HCT116 (cell line): ENCODE results near the gene HJURP. TPM values are rescaled to one million over a fixed set of nuclear protein-coding genes. Genes with fewer than 3 reads are reported as not detected.

Source experiments
- ATAC-seq: fragments of 200-7000 bp; cut with Tn5 transposase; 2 replicates; pipeline ENCODE4 v1.9.1; 2020; ENCODE audit warnings: mild to moderate bottlenecking, moderate library complexity
- BruUV-seq: library from RNA; stranded (reverse); fragments of 400-500 nt; replicated peaks from 2 replicates; lab custom pipeline; 2021; lab: Mats Ljungman, UMichigan
- CTCF ChIA-PET: fragments of 300-600 bp; sonication (Branson Sonifier 250); formaldehyde crosslinking; loops from one replicate; lab custom pipeline; 2021; ENCODE audit warnings: antibody characterized with exemption; lab: Charles Lee
- POLR2A ChIA-PET: fragments of 300-600, 350-600 bp; sonication (Branson Sonifier 250); formaldehyde crosslinking; loops from one replicate; lab custom pipeline; 2021; ENCODE audit warnings: antibody characterized with exemption; lab: Charles Lee
- RAD21 ChIA-PET, 2 experiments: fragments of 300-600 bp; sonication (Branson Sonifier 250); formaldehyde crosslinking; loops; one replicate each; lab custom pipeline; 2023; ENCODE audit warnings: low total read pairs in 2 of 2; ENCODE audit not compliant: uncharacterized antibody in 2 of 2, unreplicated experiment in 2 of 2, low non-redundant PET in 1 of 2; lab: Charles Lee
- DNase-seq: peaks from one replicate; pipeline ENCODE4 v3.0.0-alpha.2; 2010; ENCODE audit warnings: low read depth, low spot score
- H2AFZ ChIP-seq: fragments of 200-600 bp; shearing (Covaris generic), sonication (generic); 2 replicates; pipeline ENCODE4 v1.6.1; 2017; ENCODE audit warnings: low read depth, mixed run types, mixed read lengths, antibody characterized with exemption, low read length; ENCODE audit not compliant: poor library complexity, severe bottlenecking
- H3K27ac ChIP-seq: 2 replicates; pipeline ENCODE4 v1.5.1; 2012; ENCODE audit warnings: low read depth, low read length
- H3K27me3 ChIP-seq: fragments of 200-600 bp; sonication (generic); 2 replicates; pipeline ENCODE4 v1.6.1; 2016; ENCODE audit warnings: mixed run types, low read length, mixed read lengths; ENCODE audit not compliant: insufficient read depth
- H3K36me3 ChIP-seq, 2 experiments: fragments of 200-500 bp in 1 of 2; fragments of 200-600 bp in 1 of 2; sonication (Bioruptor generic) in 1 of 2; sonication (generic) in 1 of 2; 2 replicates each; pipeline versions ENCODE4 v1.5.1 to v1.6.1; 2014 to 2016; ENCODE audit warnings: low read length in 2 of 2, inconsistent platforms in 1 of 2, mixed read lengths in 1 of 2, mixed run types in 1 of 2; ENCODE audit not compliant: insufficient read depth in 2 of 2, control insufficient read depth in 1 of 2
- H3K4me1 ChIP-seq, 2 experiments: fragments of 200-600 bp in 1 of 2; sonication (generic) in 1 of 2; 2 replicates each; pipeline versions ENCODE4 v1.5.1 to v1.6.1; 2012 to 2017; ENCODE audit warnings: low read length in 2 of 2, inconsistent platforms in 1 of 2, mild to moderate bottlenecking in 1 of 2, mixed read lengths in 1 of 2, mixed run types in 1 of 2, moderate library complexity in 1 of 2; ENCODE audit not compliant: insufficient read depth in 2 of 2, control insufficient read depth in 1 of 2
- H3K4me2 ChIP-seq: fragments of 200-600 bp; sonication (generic); 2 replicates; pipeline ENCODE4 v1.6.1; 2017; ENCODE audit warnings: mixed run types, low read length, mixed read lengths
- H3K4me3 ChIP-seq, 2 experiments: fragments of 200-600 bp in 1 of 2; sonication (generic) in 1 of 2; replicated peaks in 1 of 2; 2 replicates each; pipeline ENCODE4 v1.5.1; 2011 to 2016; ENCODE audit warnings: low read length in 2 of 2, control low read depth in 1 of 2, low read depth in 1 of 2, mild to moderate bottlenecking in 1 of 2, mixed read lengths in 1 of 2, mixed run types in 1 of 2
- H3K79me2 ChIP-seq: fragments of 200-600 bp; sonication (generic); 2 replicates; pipeline ENCODE4 v1.6.1; 2017; ENCODE audit warnings: mild to moderate bottlenecking, mixed run types, low read length, moderate library complexity, mixed read lengths; ENCODE audit not compliant: insufficient read depth
- H3K9ac ChIP-seq: fragments of 200-600 bp; sonication (generic); 2 replicates; pipeline ENCODE4 v1.6.1; 2016; ENCODE audit warnings: low read length, mixed read lengths
- H3K9me2 ChIP-seq: fragments of 200-600 bp; sonication (generic), shearing (Covaris generic); 2 replicates; pipeline ENCODE4 v1.6.1; 2017; ENCODE audit warnings: mixed run types, mild to moderate bottlenecking, moderate library complexity; ENCODE audit not compliant: insufficient read depth
- H3K9me3 ChIP-seq, 2 experiments: fragments of 200-500 bp in 1 of 2; fragments of 200-600 bp in 1 of 2; sonication (Bioruptor generic) in 1 of 2; sonication (generic) in 1 of 2; 2 replicates each; pipeline ENCODE4 v1.6.1; 2014 to 2017; ENCODE audit warnings: low read length in 2 of 2, mixed read lengths in 2 of 2, inconsistent platforms in 1 of 2, low read depth in 1 of 2, mild to moderate bottlenecking in 1 of 2, mixed run types in 1 of 2, moderate library complexity in 1 of 2; ENCODE audit not compliant: control insufficient read depth in 1 of 2, insufficient read depth in 1 of 2
- H4K20me1 ChIP-seq: fragments of 200-600 bp; sonication (generic), shearing (Covaris generic); 2 replicates; pipeline ENCODE4 v1.6.1; 2017; ENCODE audit warnings: mixed run types, mild to moderate bottlenecking, moderate library complexity; ENCODE audit not compliant: insufficient read depth
- CEBPB ChIP-seq: IDR thresholded peaks from 2 replicates; pipeline ENCODE4 v1.6.1; 2012; ENCODE audit warnings: low read depth
- EGR1 ChIP-seq: IDR thresholded peaks from 2 replicates; pipeline ENCODE4 v1.6.1; 2012; ENCODE audit warnings: low read depth
- EZH2 ChIP-seq: fragments of 200-600 bp; sonication (generic); IDR thresholded peaks from 2 replicates; pipeline ENCODE4 v1.6.1; 2017; ENCODE audit warnings: antibody characterized with exemption, mixed run types
- EZH2phosphoT487 ChIP-seq: fragments of 200-600 bp; IDR thresholded peaks from 2 replicates; pipeline ENCODE4 v1.6.1; 2018; ENCODE audit warnings: antibody characterized with exemption, borderline replicate concordance
- FOSL1 ChIP-seq: IDR thresholded peaks from 2 replicates; pipeline ENCODE4 v1.6.1; 2012; ENCODE audit warnings: low read depth
- JUND ChIP-seq: IDR thresholded peaks from 2 replicates; pipeline ENCODE4 v1.6.1; 2012
- POLR2A ChIP-seq: IDR thresholded peaks from 2 replicates; pipeline ENCODE4 v1.7.0; 2011; ENCODE audit warnings: borderline replicate concordance; ENCODE audit not compliant: insufficient read depth, insufficient read length; ENCODE audit errors: extremely low read depth
- POLR2AphosphoS5 ChIP-seq: IDR thresholded peaks from 2 replicates; pipeline ENCODE4 v1.6.1; 2011; ENCODE audit warnings: mild to moderate bottlenecking, low read depth, low read length, moderate library complexity
- RAD21 ChIP-seq: IDR thresholded peaks from 2 replicates; pipeline ENCODE4 v1.6.1; 2012; ENCODE audit warnings: low read depth, mild to moderate bottlenecking
- SIN3A ChIP-seq: IDR thresholded peaks from 2 replicates; pipeline ENCODE4 v1.6.1; 2012; ENCODE audit warnings: low read depth
- SP1 ChIP-seq: IDR thresholded peaks from 2 replicates; pipeline ENCODE4 v1.6.1; 2012; ENCODE audit warnings: low read depth
- SRF ChIP-seq: IDR thresholded peaks from 2 replicates; pipeline ENCODE4 v1.6.1; 2012; ENCODE audit warnings: low read depth
- TCF7L2 ChIP-seq: IDR thresholded peaks from 2 replicates; pipeline ENCODE4 v1.7.0; 2011; ENCODE audit warnings: borderline replicate concordance, inconsistent platforms; ENCODE audit not compliant: insufficient read depth, insufficient read length; ENCODE audit errors: extremely low read depth
- YY1 ChIP-seq: IDR thresholded peaks from 2 replicates; pipeline ENCODE4 v1.6.1; 2011; ENCODE audit warnings: low read length, low read depth, moderate library complexity, mild to moderate bottlenecking; ENCODE audit not compliant: insufficient replicate concordance; ENCODE audit errors: extremely low read depth
- ZFX ChIP-seq: fragments of 450-650 bp; IDR thresholded peaks from 2 replicates; pipeline ENCODE4 v1.6.1; 2017
- ZNF274 ChIP-seq: fragments of 200-500 bp; sonication (Bioruptor generic); IDR thresholded peaks from 2 replicates; pipeline ENCODE4 v1.6.1; 2014; ENCODE audit warnings: mild to moderate bottlenecking, low read depth, low read length, inconsistent platforms
- intact Hi-C: fragments of 100-400 bp; cut with micrococcal nuclease; formaldehyde crosslinking; loops from 2 replicates; pipeline ENCODE4 v1.10.0; 2022
- total RNA-seq: library from RNA; stranded (reverse); gene quantifications from one replicate; pipeline ENCODE4 v1.2.1, GENCODE V29; 2021; ENCODE audit not compliant: unreplicated experiment
- TF ChIP-seq, protein P1 (sequence below): IDR thresholded peaks from 2 replicates; pipeline ENCODE4 v1.6.1; 2012
- TF ChIP-seq, protein P2 (sequence below), 3 experiments: fragments of 200-600 bp in 1 of 3; sonication (generic) in 1 of 3; IDR thresholded peaks in 2 of 3; conservative IDR thresholded peaks in 1 of 3; 2 replicates each; pipeline ENCODE4 v1.5.1; 2012 to 2017; ENCODE audit warnings: low read depth in 2 of 3, low read length in 2 of 3, antibody characterized with exemption in 1 of 3, borderline replicate concordance in 1 of 3, control low read depth in 1 of 3, mild to moderate bottlenecking in 1 of 3, mixed read lengths in 1 of 3, mixed run types in 1 of 3, moderate library complexity in 1 of 3; ENCODE audit not compliant: insufficient read depth in 1 of 3
- TF ChIP-seq, protein P3 (sequence below): IDR thresholded peaks from 2 replicates; pipeline ENCODE4 v1.6.1; 2012
- TF ChIP-seq, protein P4 (sequence below): IDR thresholded peaks from 2 replicates; pipeline ENCODE4 v1.6.1; 2012; ENCODE audit warnings: low read depth

The HJURP gene
- total RNA-seq, 1 experiment from 2014 or later: 64.1 TPM

DNA sequence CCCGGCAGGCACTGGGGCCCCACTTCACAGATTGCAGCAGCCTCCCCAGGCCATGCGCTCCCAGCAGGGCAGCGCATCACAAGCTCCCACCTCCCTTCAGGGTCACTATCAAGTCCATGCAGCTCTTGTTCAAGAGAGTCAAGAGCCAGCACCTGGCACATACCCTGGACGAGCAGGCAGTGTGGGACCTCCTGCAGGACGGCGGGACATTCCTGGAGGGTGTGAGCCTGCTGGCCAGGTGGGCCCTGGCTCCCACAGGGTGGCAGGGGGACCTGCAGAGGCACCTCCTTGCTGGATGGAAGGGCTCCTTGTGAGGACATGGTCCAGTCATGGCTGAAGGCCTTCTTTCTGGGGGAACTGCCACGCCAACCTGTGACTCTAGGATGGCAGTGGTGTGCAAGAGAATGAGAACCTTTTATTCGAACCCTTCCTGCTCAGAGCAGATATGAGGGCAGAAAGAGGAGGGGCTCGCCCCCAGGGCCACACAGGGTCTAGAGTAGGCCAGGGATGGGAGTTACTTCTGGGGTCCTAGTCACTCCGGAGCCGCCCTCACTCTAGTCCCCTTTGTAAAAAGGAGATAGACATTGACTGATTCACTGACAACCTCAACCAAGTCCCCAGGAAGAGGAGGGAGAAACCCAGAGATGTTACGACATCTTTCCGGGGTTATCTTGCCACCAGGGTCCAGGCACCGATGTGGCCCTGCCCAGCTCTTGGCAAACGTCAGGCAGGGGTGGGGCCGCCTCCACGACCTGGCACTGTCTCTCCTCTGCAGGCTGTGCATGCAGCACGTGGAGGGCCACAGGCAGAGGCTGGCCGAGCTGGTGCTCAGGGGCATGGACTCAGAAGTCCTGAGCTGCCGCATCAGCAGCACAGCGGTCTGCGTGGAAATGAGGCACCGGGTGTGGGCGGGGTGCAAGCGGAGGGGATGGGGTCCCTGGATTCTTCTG lies 31.3 kb downstream of the HJURP start:
- no peaks in the 10 kb centered on the region for H3K9me3 ChIP-seq
- no TSS peak for BruUV-seq
- H4K20me1 ChIP-seq: no peaks in the 10 kb centered on the region
- no peak overlapping the region for H3K27ac ChIP-seq
- no peaks in the 10 kb centered on the region for H3K36me3 ChIP-seq
- ChIA-PET RAD21 (no interaction called here), CTCF (no interaction called here), POLR2A (no interaction called here)
- ATAC-seq (no peak), DNase-seq (no peak)
- H3K27me3 ChIP-seq: no peaks in the 10 kb centered on the region
- no peaks in the 10 kb centered on the region for H3K79me2 ChIP-seq
- H3K4me3 ChIP-seq: no peak overlapping the region
- intact Hi-C loops: no loop called here
- H3K4me1 ChIP-seq: no peaks in the 10 kb centered on the region
- no peak overlapping the region for H3K4me2 ChIP-seq
- no peak overlapping the region for H3K9ac ChIP-seq
- no peaks in the 10 kb centered on the region for H3K9me2 ChIP-seq
- no peak overlapping the region for H2AFZ ChIP-seq
- TF ChIP-seq POLR2A (no peak), SRF (no peak), RAD21 (no peak), EZH2 (no peak), EGR1 (no peak), EZH2phosphoT487 (no peak), FOSL1 (no peak), SP1 (no peak), ZFX (no peak), POLR2AphosphoS5 (no peak), TCF7L2 (no peak), JUND (no peak), YY1 (no peak), ZNF274 (no peak), CEBPB (no peak), SIN3A (no peak)
- TF ChIP-seq, protein P1, sequence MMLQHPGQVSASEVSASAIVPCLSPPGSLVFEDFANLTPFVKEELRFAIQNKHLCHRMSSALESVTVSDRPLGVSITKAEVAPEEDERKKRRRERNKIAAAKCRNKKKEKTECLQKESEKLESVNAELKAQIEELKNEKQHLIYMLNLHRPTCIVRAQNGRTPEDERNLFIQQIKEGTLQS: no peak
- TF ChIP-seq, protein P2, sequence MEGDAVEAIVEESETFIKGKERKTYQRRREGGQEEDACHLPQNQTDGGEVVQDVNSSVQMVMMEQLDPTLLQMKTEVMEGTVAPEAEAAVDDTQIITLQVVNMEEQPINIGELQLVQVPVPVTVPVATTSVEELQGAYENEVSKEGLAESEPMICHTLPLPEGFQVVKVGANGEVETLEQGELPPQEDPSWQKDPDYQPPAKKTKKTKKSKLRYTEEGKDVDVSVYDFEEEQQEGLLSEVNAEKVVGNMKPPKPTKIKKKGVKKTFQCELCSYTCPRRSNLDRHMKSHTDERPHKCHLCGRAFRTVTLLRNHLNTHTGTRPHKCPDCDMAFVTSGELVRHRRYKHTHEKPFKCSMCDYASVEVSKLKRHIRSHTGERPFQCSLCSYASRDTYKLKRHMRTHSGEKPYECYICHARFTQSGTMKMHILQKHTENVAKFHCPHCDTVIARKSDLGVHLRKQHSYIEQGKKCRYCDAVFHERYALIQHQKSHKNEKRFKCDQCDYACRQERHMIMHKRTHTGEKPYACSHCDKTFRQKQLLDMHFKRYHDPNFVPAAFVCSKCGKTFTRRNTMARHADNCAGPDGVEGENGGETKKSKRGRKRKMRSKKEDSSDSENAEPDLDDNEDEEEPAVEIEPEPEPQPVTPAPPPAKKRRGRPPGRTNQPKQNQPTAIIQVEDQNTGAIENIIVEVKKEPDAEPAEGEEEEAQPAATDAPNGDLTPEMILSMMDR (IDR thresholded peaks at IDR 0.05 in 2 of 3, conservative IDR thresholded peaks at IDR 0.05 in 1 of 3; ENCODE audit: borderline replicate concordance in 1 of 3, insufficient read depth in 1 of 3, low read depth in 2 of 3, low read length in 2 of 3): no peak
- TF ChIP-seq, protein P3, sequence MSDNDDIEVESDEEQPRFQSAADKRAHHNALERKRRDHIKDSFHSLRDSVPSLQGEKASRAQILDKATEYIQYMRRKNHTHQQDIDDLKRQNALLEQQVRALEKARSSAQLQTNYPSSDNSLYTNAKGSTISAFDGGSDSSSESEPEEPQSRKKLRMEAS: no peak
- TF ChIP-seq, protein P4, sequence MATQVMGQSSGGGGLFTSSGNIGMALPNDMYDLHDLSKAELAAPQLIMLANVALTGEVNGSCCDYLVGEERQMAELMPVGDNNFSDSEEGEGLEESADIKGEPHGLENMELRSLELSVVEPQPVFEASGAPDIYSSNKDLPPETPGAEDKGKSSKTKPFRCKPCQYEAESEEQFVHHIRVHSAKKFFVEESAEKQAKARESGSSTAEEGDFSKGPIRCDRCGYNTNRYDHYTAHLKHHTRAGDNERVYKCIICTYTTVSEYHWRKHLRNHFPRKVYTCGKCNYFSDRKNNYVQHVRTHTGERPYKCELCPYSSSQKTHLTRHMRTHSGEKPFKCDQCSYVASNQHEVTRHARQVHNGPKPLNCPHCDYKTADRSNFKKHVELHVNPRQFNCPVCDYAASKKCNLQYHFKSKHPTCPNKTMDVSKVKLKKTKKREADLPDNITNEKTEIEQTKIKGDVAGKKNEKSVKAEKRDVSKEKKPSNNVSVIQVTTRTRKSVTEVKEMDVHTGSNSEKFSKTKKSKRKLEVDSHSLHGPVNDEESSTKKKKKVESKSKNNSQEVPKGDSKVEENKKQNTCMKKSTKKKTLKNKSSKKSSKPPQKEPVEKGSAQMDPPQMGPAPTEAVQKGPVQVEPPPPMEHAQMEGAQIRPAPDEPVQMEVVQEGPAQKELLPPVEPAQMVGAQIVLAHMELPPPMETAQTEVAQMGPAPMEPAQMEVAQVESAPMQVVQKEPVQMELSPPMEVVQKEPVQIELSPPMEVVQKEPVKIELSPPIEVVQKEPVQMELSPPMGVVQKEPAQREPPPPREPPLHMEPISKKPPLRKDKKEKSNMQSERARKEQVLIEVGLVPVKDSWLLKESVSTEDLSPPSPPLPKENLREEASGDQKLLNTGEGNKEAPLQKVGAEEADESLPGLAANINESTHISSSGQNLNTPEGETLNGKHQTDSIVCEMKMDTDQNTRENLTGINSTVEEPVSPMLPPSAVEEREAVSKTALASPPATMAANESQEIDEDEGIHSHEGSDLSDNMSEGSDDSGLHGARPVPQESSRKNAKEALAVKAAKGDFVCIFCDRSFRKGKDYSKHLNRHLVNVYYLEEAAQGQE: no peak
